T-helper 2 cell treated with Interferon-gamma antibody and Interleukin-4, amounts not matched to agents 5 μg/mL and 100 μg/mL, for 36 hours (primary cell): ENCODE results near the gene SDE2.
"Not testable (repeated sequence)": the region's sequence is repeated elsewhere in the genome, so short reads cannot be mapped to it uniquely, and the experiment has no call there.

Source experiments
- DNase-seq: peaks from one replicate; pipeline ENCODE4 v3.0.0; 2021; ENCODE audit warnings: low spot score
- H3K27ac Mint-ChIP-seq: one replicate; pipeline ENCODE4 v1.8.0; 2021; ENCODE audit warnings: mild to moderate bottlenecking, mixed read lengths
- H3K27me3 Mint-ChIP-seq: one replicate; pipeline ENCODE4 v1.8.0; 2021; ENCODE audit warnings: low read depth, mixed read lengths
- H3K36me3 Mint-ChIP-seq: one replicate; pipeline ENCODE4 v1.8.0; 2021; ENCODE audit warnings: low read depth, mixed read lengths
- H3K4me1 Mint-ChIP-seq: one replicate; pipeline ENCODE4 v1.8.0; 2021; ENCODE audit warnings: low read depth, mixed read lengths
- H3K4me3 Mint-ChIP-seq: one replicate; pipeline ENCODE4 v1.8.0; 2022; ENCODE audit warnings: mild to moderate bottlenecking, moderate library complexity, mixed read lengths
- H3K9me3 Mint-ChIP-seq: one replicate; pipeline ENCODE4 v1.8.0; 2021; ENCODE audit warnings: mixed read lengths

The SDE2 gene

DNA sequence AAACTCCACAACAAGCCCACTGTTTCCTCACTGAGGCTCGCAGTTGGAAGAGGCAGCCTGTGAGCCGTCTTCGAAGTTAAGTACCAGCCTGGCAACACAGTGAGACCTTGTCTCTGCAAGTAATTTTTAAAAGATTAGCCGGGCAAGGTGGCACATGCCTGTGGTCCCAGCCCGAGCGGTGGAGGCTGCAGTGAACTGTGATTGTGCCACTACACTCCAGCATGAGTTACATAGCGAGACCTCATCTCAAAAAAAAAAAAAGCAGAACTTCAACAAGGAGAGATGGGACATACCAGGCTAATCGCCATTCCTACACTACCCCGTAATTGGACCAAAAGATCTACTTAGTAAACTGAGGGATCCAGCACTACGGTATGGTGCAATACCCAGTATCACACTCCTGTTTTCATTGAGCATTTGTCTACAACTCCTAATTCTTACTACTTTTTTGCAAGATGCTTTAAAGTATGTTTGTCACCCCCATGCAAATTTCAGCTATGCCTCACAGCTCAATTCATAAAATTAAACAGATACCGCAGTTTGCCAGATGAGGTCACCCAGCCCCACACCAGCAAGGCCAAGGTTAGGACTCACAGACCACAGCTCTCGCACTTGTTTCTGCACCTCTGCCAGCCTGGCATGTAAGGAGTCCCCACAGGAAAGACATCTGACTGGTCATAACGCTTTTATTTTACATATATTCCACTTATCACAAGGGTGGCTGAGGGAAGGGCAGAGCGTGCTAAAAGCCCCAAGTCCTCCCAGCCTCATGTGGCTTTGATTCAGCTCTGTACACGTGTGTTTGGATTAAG lies 21.0 kb downstream of the SDE2 start:
- Mint-ChIP-seq H3K4me1 (peaks cover 6% of the 10 kb centered on the region), H3K27ac (no peak overlapping the region), H3K27me3 (no peaks in the 10 kb centered on the region), H3K4me3 (no peak overlapping the region), H3K9me3 (peaks cover 8% of the 10 kb centered on the region), H3K36me3 (peaks cover 27% of the 10 kb centered on the region)
- DNase-seq = no peak

DNA sequence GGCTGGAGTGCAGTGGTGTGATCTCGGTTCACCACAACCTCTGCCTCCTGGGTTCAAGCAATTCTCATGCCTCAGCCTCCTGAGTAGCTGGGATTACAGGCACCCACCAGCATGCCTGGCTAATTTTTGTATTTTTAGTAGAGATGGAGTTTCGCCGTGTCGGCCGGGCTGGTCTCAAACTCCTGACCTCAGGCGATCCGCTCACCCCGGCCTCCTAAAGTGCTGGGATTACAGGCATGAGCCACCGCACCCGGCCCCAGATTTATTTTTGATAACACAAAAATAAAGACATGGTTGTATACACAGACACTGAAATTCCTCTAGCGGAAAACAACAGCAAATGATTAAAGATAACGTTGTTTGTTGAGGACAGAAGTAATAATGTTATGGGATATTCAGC lies 24.0 kb downstream of the SDE2 start:
- not testable (repeated sequence) for DNase-seq, H3K4me3 Mint-ChIP-seq, H3K27me3 Mint-ChIP-seq, H3K36me3 Mint-ChIP-seq, H3K27ac Mint-ChIP-seq, H3K4me1 Mint-ChIP-seq, H3K9me3 Mint-ChIP-seq

DNA sequence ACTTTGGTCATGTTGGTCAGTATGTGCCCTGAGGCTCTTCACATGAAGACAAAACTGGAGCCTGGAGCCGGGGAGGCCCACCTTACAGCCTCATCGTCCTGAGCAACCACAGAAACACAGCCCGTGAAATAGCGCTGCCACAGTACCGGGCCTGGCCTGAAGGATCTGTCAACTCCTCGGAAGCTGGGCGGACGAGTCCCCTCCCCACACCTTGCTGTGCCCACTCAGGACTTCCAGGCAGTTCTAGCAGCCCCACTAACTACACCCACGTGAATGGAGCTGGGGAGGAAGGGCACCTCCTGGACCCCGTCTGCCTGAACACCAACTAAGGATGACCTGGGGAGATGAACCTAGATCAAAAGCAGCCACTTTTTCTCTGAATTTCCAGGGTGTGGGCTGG lies 24.7 kb downstream of the SDE2 start:
- H3K36me3 Mint-ChIP-seq = peaks cover 3% of the 10 kb centered on the region
- H3K27ac Mint-ChIP-seq = no peak overlapping the region
- no peak overlapping the region for H3K4me3 Mint-ChIP-seq
- no peaks in the 10 kb centered on the region for H3K27me3 Mint-ChIP-seq
- H3K9me3 Mint-ChIP-seq = no peaks in the 10 kb centered on the region
- no peak for DNase-seq
- peaks cover 6% of the 10 kb centered on the region for H3K4me1 Mint-ChIP-seq

DNA sequence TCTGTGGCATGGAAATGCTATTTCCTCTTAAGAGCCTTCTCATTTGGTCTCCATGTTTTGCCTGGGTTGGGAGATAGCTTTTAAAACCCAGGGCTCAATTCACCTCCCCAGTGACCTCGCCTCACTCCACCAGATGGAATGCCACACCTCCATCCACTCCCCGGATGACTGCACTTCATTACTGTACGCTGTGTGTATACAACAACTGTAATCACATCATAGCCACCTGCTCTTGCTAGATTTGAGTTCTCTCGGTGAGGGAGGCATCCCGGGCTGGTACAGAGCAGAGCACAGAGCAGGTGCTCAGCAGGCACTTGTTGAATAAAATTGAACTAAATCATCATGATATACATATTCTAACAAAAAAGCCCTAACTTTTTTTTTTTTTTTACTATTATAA lies 26.0 kb downstream of the SDE2 start:
- Mint-ChIP-seq H3K4me3 (no peak overlapping the region), H3K4me1 (peaks cover 4% of the 10 kb centered on the region), H3K27me3 (no peaks in the 10 kb centered on the region), H3K27ac (no peak overlapping the region), H3K9me3 (no peaks in the 10 kb centered on the region), H3K36me3 (no peaks in the 10 kb centered on the region)
- DNase-seq = no peak

DNA sequence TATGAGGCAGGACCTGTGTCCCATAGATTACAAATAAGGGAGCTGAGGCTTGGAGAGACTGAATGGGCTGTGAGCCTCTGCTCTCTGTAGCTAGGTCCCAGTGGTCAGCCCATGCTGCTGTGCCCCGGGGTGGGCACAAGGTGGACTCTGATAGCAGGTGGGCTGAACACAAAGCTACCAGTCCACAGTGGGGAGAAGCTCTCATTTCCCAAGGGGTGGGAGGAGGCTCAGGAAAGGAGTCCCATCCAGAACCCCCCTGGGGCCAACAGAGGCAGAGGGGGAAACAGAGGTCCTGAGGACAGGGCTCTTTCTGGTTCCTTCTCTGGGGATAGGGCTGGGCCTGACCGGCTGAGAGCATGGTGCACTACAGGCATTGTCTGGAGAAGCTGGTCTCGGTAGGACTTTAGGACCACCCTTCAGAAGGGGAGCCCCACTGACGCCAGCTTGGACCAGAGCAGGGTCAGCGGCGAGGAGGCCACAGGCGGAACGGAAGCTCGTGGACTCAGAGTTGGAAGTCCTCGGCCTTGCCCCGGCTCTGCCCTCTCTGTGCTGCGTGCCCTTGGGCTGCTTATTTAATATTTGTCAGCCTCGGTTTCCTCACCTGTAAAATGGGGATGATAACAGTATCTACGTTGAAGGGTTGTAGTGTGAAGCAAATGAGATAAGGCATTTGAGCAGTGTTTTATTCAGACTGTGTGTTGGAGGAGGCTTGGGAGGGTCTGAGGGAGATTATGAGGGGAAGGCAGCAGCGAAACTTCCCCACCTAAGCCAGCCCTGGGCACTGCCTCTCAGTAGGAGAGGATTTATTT lies 26.6 kb downstream of the SDE2 start:
- no peaks in the 10 kb centered on the region for H3K9me3 Mint-ChIP-seq
- H3K36me3 Mint-ChIP-seq = no peaks in the 10 kb centered on the region
- no peak overlapping the region for H3K4me3 Mint-ChIP-seq
- no peaks in the 10 kb centered on the region for H3K27me3 Mint-ChIP-seq
- peaks cover 4% of the 10 kb centered on the region for H3K4me1 Mint-ChIP-seq
- no peak overlapping the region for H3K27ac Mint-ChIP-seq
- DNase-seq = no peak

DNA sequence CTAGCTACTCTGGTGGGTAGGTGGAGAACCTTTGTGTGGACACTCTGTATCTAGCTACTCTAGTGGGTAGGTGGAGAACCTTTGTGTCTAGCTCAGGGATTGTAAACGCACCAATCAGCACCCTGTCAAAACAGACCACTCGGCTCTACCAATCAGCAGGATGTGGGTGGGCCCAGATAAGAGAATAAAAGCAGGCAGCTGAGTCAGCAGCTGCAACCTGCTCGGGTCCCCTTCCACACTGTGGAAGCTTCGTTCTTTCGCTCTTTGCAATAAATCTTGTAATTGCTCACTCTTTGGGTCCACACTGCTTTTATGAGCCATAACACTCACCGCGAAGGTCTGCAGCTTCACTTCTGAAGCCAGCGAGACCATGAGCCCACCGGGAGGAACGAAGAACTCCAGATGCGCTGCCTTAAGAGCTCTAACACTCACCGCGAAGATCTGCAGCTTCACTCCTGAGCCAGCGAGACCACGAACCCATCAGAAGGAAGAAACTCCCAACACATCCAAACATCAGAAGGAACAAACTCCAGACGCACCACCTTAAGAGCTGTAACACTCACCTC lies 28.5 kb downstream of the SDE2 start:
- H3K4me1 Mint-ChIP-seq, H3K4me3 Mint-ChIP-seq, H3K9me3 Mint-ChIP-seq, H3K27ac Mint-ChIP-seq, H3K27me3 Mint-ChIP-seq, H3K36me3 Mint-ChIP-seq, DNase-seq: not testable (repeated sequence)

DNA sequence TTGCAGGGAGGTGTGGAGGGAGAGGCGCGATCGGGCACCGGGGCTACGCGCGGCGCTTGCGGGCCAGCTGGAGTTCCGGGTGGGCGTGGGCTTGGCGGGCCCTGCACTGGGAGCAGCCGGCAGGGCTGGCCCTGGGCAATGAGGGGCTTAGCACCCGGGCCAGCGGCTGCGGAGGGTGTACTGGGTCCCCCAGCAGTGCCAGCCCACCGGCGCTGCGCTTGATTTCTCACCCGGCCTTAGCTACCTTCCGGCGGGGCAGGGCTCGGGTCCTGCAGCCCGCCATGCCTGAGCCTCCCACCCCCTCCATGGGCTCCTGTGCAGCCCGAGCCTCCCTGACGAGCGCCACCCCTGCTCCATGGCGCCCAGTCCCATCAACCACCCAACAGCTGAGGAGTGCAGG lies 29.4 kb downstream of the SDE2 start:
- not testable (repeated sequence) for H3K9me3 Mint-ChIP-seq, H3K4me1 Mint-ChIP-seq, H3K27me3 Mint-ChIP-seq, H3K27ac Mint-ChIP-seq, H3K36me3 Mint-ChIP-seq, DNase-seq, H3K4me3 Mint-ChIP-seq

DNA sequence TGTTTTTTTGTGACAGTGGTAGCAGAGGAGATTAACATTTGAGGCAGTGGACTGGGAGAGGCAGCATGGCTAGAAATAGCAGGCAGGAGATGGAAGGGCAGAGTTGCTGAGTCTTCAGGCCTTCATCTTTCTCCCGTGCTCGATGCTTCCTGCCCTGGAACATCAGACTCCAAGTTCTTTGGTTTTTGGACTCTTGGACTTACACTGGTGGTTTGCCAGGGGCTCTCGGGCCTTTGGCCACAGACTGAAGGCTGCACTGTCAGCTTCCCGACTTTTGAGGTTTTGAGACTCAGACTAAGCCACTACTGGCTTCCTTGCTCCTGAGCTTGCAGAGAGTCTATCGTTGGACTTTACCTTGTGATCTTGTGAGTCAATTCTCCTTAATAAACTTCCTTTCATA lies 33.9 kb downstream of the SDE2 start:
- Mint-ChIP-seq H3K4me3 (no peak overlapping the region), H3K4me1 (peaks cover 4% of the 10 kb centered on the region), H3K27ac (no peak overlapping the region), H3K9me3 (no peaks in the 10 kb centered on the region), H3K36me3 (no peaks in the 10 kb centered on the region), H3K27me3 (peaks cover 8% of the 10 kb centered on the region)
- DNase-seq = no peak

DNA sequence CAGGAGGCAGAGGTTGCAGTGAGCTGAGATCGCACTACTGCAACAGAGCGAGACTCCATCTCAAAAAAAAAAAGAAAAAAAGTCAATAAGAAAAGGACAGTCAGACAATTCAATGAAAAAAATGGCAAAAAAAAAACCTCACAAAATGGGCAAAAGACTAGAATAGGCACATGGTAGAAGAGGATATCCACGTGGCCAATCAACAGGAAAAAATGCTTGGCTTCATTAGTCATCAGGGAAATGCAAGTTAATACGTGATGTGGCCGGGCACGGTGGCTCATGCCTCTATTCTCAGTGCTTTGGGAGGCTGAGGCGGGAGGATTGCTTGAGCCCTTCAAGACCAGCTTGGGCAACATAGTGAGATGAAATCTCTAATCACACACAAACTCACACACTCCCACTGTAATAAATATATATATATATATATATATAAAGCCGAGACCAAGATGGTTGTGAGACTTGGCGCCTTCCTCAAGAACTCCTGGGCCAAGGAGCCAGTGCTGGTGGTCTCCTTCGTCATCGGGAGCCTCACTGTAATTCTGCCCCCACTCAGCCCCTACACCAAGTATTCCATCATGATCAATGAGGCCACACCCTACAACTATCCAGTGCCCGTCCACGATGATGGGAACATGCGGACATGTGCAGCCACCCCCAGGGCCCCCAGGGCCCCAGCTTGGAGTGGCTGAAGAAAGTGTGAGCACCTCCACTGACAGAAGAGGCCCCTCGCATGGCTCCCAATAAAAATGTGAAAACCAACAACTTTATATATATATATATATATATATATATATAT lies 35.2 kb downstream of the SDE2 start:
- Mint-ChIP-seq H3K9me3 (no peaks in the 10 kb centered on the region), H3K4me1 (peaks cover 4% of the 10 kb centered on the region), H3K27me3 (peaks cover 8% of the 10 kb centered on the region), H3K27ac (no peak overlapping the region), H3K36me3 (no peaks in the 10 kb centered on the region), H3K4me3 (no peak overlapping the region)
- DNase-seq = no peak

DNA sequence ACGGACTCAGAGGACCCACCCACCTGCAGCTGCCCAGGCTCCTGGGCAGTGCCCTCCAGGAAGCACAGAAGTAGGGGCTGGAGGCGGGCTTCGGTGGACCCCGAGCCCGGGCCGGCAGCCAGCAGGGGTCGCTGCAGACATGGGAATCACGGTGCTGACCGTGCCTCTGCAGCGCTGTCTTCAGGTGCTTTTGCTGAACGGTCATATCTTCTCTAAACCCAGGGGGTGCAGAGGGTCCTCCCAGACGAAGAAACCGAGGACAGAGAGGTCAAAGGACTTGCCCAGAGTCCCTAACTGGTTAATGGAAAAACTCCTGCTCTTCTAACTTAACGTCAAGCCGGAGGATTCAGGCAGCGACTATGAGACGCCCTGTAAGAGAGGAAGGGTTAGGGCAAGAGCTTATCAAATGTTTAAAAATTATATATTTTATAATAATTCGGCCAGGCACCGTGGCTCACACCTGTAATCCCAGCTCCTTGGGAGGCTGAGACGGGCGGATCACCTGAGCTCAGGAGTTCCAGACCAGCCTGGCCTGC lies 36.6 kb downstream of the SDE2 start:
- Mint-ChIP-seq H3K27ac (no peak overlapping the region), H3K36me3 (no peaks in the 10 kb centered on the region), H3K27me3 (peaks cover 8% of the 10 kb centered on the region), H3K4me3 (no peak overlapping the region), H3K9me3 (no peaks in the 10 kb centered on the region), H3K4me1 (peaks cover 4% of the 10 kb centered on the region)
- DNase-seq = peak; percentile 41

DNA sequence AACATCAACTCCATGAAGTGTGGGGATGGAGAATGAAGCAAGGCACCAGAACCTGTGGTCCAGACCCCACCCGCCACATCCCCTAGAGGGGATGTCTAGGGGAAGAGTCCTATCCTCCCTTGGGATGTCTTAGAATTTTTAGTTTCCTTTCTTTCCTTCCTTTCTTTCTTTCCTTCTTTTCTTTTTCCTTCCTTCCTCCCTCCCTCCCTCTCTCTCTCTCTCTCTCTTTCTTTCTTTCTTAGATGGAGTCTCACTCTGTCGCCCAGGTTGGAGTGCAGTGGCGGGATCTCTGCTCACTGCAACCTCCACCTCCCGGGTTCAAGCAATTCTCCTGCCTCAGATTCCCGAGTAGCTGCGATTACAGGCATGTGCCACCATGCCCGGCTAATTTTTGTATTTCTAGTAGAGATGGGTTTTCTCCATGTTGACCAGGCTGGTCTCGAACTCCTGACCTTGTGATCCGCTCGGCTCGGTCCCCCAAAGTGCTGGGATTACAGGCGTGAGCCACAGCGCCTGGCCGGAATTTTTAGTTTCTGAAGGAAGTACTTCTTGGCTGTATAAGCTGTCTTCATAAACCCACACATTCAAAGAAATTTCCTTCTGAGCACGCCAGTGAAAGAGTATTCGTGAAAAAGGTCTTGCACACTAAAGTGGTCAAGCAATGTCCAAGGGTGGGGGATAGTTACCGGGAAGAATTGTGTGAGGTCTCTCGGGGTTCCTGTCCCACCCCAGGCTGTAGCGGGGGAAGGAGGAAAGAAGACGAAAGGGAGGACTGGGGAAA lies 37.3 kb downstream of the SDE2 start:
- Mint-ChIP-seq H3K27me3 (peaks cover 8% of the 10 kb centered on the region), H3K4me3 (no peak overlapping the region), H3K27ac (no peak overlapping the region), H3K36me3 (no peaks in the 10 kb centered on the region), H3K9me3 (no peaks in the 10 kb centered on the region), H3K4me1 (peaks cover 4% of the 10 kb centered on the region)
- DNase-seq = no peak

DNA sequence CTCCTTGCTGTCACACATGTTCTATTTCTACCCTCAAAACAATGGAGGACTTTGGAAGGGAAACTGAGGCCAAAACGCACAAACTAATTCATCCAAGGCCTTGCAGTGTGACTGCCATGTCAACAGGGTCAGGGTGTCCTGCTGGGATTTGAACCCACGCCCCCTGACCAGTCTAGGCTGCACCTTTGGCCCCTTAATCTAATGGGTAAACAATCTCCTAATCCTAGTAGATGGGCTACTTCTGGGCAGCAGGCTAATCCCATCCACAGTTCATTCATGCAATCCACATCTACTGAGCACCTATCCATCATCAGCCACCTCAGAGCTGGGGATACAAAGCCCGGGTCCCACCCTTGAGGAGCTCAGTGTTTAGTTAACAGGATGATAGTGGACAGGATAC lies 41.1 kb downstream of the SDE2 start:
- H3K9me3 Mint-ChIP-seq = no peaks in the 10 kb centered on the region
- H3K27ac Mint-ChIP-seq = no peak overlapping the region

DNA sequence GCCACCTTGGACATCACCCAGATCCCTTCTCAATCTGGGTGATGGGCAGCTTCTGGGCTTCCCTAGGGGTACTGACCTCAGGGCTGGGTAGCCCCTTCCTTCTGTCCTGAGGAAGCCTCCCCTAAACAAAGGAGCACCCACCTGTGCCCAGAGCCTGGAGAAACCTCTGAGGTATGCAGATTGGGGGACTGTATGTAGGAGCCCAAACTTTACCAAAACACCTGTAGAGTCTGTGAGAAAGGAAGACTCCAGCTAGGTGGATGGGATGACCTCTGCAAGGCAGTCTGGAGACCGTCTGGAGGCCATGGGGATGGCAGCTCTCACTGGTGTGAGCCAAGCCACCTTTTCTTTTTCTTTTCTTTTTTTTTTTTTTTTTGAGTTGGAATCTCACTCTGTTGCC lies 44.4 kb downstream of the SDE2 start:
- no peaks in the 10 kb centered on the region for H3K36me3 Mint-ChIP-seq
- H3K4me1 Mint-ChIP-seq = no peaks in the 10 kb centered on the region
- no peak for DNase-seq
- no peak overlapping the region for H3K27ac Mint-ChIP-seq
- no peak overlapping the region for H3K4me3 Mint-ChIP-seq
- peaks cover 17% of the 10 kb centered on the region for H3K27me3 Mint-ChIP-seq
- no peaks in the 10 kb centered on the region for H3K9me3 Mint-ChIP-seq

More for the DNA sequence above, 41.1 kb downstream of the SDE2 start:
- Mint-ChIP-seq H3K36me3 (no peaks in the 10 kb centered on the region), H3K4me1 (peaks cover 4% of the 10 kb centered on the region), H3K27me3 (peaks cover 15% of the 10 kb centered on the region), H3K4me3 (no peak overlapping the region)
- no peak for DNase-seq
